Mucosa of gallbladder (tissue), 1 donor: ENCODE measurements around the gene GLT8D2. TPM values are rescaled to one million over a fixed set of nuclear protein-coding genes. Genes with fewer than 3 reads are reported as not detected.
"Not testable (repeated sequence)": the region's sequence is repeated elsewhere in the genome, so short reads cannot be mapped to it uniquely, and the experiment has no call there.

Experiments
- DNase-seq: peaks from one replicate; pipeline ENCODE4 v3.0.0-alpha.2; 2020; ENCODE audit warnings: low spot score
- total RNA-seq: library from RNA; stranded (reverse); gene quantifications from one replicate; pipeline ENCODE4 v1.2.1, GENCODE V29; 2021
- donor health status: DM: no; HTN: no; CAD: no.

GLT8D2 gene
- total RNA-seq, 1 donor from 2014 or later, result 17.9 TPM

GRCh38 chr12:104050436-104050835 is 449 bp upstream of the GLT8D2 start:
- DNase-seq, result no peak

GRCh38 chr12:104049278-104049902 is 597 bp downstream of the GLT8D2 start:
- no peak for DNase-seq

GRCh38 chr12:104048811-104049210 is 1.2 kb downstream of the GLT8D2 start:
- DNase-seq, result no peak

GRCh38 chr12:104048162-104048561 is 1.8 kb downstream of the GLT8D2 start:
- no peak for DNase-seq

GRCh38 chr12:104046306-104046705 is 3.7 kb downstream of the GLT8D2 start:
- no peak for DNase-seq

- no peak for DNase-seq
Observed at GRCh38 chr12:104044158-104044557, 5.8 kb downstream of the GLT8D2 start.

GRCh38 chr12:104042580-104042979 is 7.4 kb downstream of the GLT8D2 start:
- DNase-seq, result no peak

GRCh38 chr12:104039769-104040168 is 10.2 kb downstream of the GLT8D2 start:
- DNase-seq, result not testable (repeated sequence)

- DNase-seq, result not testable (repeated sequence)
Observed at GRCh38 chr12:104036143-104036542, 13.8 kb downstream of the GLT8D2 start.

- not testable (repeated sequence) for DNase-seq
Observed at GRCh38 chr12:104030596-104030995, 19.4 kb downstream of the GLT8D2 start.

- DNase-seq, result no peak
Observed at GRCh38 chr12:104026841-104027599, 23.0 kb downstream of the GLT8D2 start.

- no peak for DNase-seq
Observed at GRCh38 chr12:104025771-104026170, 24.2 kb downstream of the GLT8D2 start.

GRCh38 chr12:104024348-104024747 is 25.6 kb downstream of the GLT8D2 start:
- no peak for DNase-seq

- no peak for DNase-seq
Observed at GRCh38 chr12:104023710-104024109, 26.3 kb downstream of the GLT8D2 start.

- DNase-seq, result no peak
Observed at GRCh38 chr12:104022786-104023185, 27.2 kb downstream of the GLT8D2 start.

- DNase-seq, result not testable (repeated sequence)
Observed at GRCh38 chr12:104021862-104022261, 28.1 kb downstream of the GLT8D2 start.

GRCh38 chr12:104012331-104012730 is 37.7 kb downstream of the GLT8D2 start:
- DNase-seq, result no peak

- no peak for DNase-seq
Observed at GRCh38 chr12:104011253-104011652, 38.7 kb downstream of the GLT8D2 start.

GRCh38 chr12:104010606-104011169 is 39.3 kb downstream of the GLT8D2 start:
- no peak for DNase-seq

- DNase-seq, result no peak
Observed at GRCh38 chr12:104010121-104010520, 39.9 kb downstream of the GLT8D2 start.

GRCh38 chr12:104006929-104007328 is 43.1 kb downstream of the GLT8D2 start:
- no peak for DNase-seq

GRCh38 chr12:104003596-104003995 is 46.4 kb downstream of the GLT8D2 start:
- DNase-seq, result no peak

GRCh38 chr12:104002686-104003085 is 47.3 kb downstream of the GLT8D2 start:
- no peak for DNase-seq
